Kidney (tissue), 14 donors: ENCODE data around the gene DDX41. TPM values are rescaled to one million over a fixed set of nuclear protein-coding genes. Genes with fewer than 3 reads are reported as not detected.

Source experiments
- DNase-seq, 5 donors: peaks; one replicate each; pipeline ENCODE4 v3.0.0-alpha.2; 2013 to 2020
- FAIRE-seq: peaks from 2 replicates; lab custom pipeline; 2012; peaks lifted over from hg19 to GRCh38; lab: Jason Lieb, UNC
- H3K27ac ChIP-seq, 2 donors: one replicate each; pipeline ENCODE4 v1.7.0; 2013; ENCODE audit warnings: low read depth in 2 of 2, low read length in 2 of 2, inconsistent platforms in 1 of 2
- H3K27me3 ChIP-seq: one replicate; pipeline ENCODE4 v1.7.1; 2013; ENCODE audit warnings: low read length, inconsistent platforms; ENCODE audit not compliant: control insufficient read depth, insufficient read depth
- H3K36me3 ChIP-seq, 3 donors: one replicate each; pipeline versions ENCODE4 v1.7.0 to v1.7.1; 2013; ENCODE audit warnings: low read length in 3 of 3, control low read depth in 1 of 3, inconsistent platforms in 1 of 3; ENCODE audit not compliant: insufficient read depth in 3 of 3, control insufficient read depth in 2 of 3
- H3K4me1 ChIP-seq, 3 donors: one replicate each; pipeline versions ENCODE4 v1.7.0 to v1.7.1; 2013; ENCODE audit warnings: low read length in 3 of 3, inconsistent platforms in 1 of 3, low read depth in 1 of 3; ENCODE audit not compliant: control insufficient read depth in 2 of 3, insufficient read depth in 2 of 3
- H3K4me3 ChIP-seq, 3 donors: one replicate each; pipeline versions ENCODE4 v1.7.0 to v1.8.1; 2013; ENCODE audit warnings: low read length in 3 of 3, control low read depth in 1 of 3, inconsistent platforms in 1 of 3
- H3K9ac ChIP-seq, 3 donors: one replicate each; pipeline versions ENCODE4 v1.7.0 to v1.7.1; 2013; ENCODE audit warnings: low read length in 3 of 3, control low read depth in 1 of 3, inconsistent platforms in 1 of 3
- H3K9me3 ChIP-seq, 3 donors: one replicate each; pipeline versions ENCODE4 v1.7.0 to v1.7.1; 2013; ENCODE audit warnings: low read length in 3 of 3, control low read depth in 1 of 3, inconsistent platforms in 1 of 3; ENCODE audit not compliant: control insufficient read depth in 2 of 3, insufficient read depth in 1 of 3
- intact Hi-C: fragments of 100-400 bp; cut with DNase I; formaldehyde crosslinking; loops from one replicate; pipeline ENCODE4 v1.11.1; 2022
- polyA plus RNA-seq: library from polyadenylated mRNA; stranded (reverse); fragments of 350-450 nt; fragmentation: Illumina TruSeq; extraction: RNeasy Lipid Tissue Mini Kit (QIAGEN cat#74804); gene quantifications from one replicate; pipeline ENCODE4 v1.2.3, GENCODE V29; 2014; ENCODE audit warnings: low read depth, low replicate concordance; ENCODE audit not compliant: insufficient read depth
- total RNA-seq: library from RNA; stranded (reverse); fragmentation: NEBNext Ultra II Directional; extraction: Animal tissue kit (Norgen Biotek cat#: 25700); gene quantifications from one replicate; pipeline ENCODE4 v1.2.1, GENCODE V29; 2021
- TF ChIP-seq, protein P1 (sequence below): IDR thresholded peaks from 3 replicates; pipeline ENCODE4 v1.5.1; 2012; ENCODE audit warnings: mild to moderate bottlenecking, moderate library complexity, borderline replicate concordance; ENCODE audit not compliant: insufficient read depth; ENCODE audit errors: extremely low read depth
- donor health status: control.
- donor health status: control.
- donor health status: control.
- donor health status: control.
- donor health status: control.
- donor health status: DM: yes; HTN: yes; CAD: no.
- donor health status: Normal renal cell carcinoma (clear cell type).

Gene DDX41
- total and polyA plus RNA-seq, 2 donors from 2014 or later: 86.7 to 97.3 TPM

DNA sequence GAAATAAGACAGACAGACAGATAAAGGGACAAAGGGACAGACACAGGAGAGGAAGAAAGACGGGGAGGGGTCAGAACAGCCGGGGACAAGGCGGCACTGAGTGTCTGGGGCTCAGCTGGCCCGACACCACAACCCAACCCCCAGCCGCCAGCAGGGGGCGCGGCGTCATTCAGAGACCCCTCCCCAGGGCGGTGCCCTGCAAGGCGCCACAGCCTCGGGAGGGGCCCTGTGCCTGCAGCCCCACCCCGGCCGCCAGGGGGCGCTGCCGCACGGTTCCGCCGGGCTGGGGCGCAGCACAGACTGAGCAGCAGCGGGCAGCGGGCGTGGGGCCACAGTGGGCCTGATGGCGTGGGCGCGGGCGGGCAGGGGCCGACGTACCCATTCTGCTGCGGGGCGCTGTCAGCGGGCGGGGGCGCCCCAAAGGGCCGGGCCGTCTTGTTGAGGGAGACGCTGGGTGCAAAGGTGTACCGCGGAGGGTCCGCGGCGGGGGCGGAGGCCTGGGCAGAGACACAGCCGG is 25.3 kb downstream of the DDX41 start:
- DNase-seq (peak; percentile 57 to 81 (median 73)), FAIRE-seq (no peak)
- Histone ChIP-seq H3K4me3 (no peak overlapping the region), H3K9me3 (no peaks in the 10 kb centered on the region), H3K36me3 (no peaks in the 10 kb centered on the region), H3K9ac (no peak overlapping the region), H3K27me3 (no peaks in the 10 kb centered on the region), H3K27ac (no peak overlapping the region), H3K4me1 (peaks cover 0 to 6% (median 0%) of the 10 kb centered on the region in 3 donors)
- TF ChIP-seq, protein P1, sequence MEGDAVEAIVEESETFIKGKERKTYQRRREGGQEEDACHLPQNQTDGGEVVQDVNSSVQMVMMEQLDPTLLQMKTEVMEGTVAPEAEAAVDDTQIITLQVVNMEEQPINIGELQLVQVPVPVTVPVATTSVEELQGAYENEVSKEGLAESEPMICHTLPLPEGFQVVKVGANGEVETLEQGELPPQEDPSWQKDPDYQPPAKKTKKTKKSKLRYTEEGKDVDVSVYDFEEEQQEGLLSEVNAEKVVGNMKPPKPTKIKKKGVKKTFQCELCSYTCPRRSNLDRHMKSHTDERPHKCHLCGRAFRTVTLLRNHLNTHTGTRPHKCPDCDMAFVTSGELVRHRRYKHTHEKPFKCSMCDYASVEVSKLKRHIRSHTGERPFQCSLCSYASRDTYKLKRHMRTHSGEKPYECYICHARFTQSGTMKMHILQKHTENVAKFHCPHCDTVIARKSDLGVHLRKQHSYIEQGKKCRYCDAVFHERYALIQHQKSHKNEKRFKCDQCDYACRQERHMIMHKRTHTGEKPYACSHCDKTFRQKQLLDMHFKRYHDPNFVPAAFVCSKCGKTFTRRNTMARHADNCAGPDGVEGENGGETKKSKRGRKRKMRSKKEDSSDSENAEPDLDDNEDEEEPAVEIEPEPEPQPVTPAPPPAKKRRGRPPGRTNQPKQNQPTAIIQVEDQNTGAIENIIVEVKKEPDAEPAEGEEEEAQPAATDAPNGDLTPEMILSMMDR: peak; percentile 21
- intact Hi-C loops: no loop called here

DNA sequence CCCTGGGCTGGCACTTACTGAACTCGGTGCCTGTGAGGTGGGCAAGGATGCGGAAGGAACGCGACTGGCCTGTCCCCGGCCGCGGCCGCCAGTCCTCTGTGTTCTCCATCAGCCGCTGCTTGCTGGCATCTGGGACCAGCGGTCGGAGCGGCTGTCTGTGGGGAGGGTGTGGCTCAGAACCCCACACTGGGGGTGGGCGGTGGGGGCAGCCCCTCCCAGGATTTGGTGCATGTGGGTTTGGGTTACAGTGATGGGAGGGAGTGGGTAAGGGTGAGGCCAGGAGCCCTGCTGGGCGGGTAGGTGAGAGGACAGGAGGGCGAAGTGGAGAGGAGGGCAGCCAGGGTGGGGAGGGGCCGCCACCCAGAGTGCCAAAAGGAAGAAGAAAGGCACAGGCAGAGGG is 25.8 kb downstream of the DDX41 start:
- Histone ChIP-seq H3K9me3 (no peaks in the 10 kb centered on the region), H3K4me1 (peaks cover 0 to 5% (median 0%) of the 10 kb centered on the region in 3 donors), H3K27me3 (no peaks in the 10 kb centered on the region), H3K4me3 (no peak overlapping the region), H3K9ac (no peak overlapping the region), H3K27ac (no peak overlapping the region), H3K36me3 (no peaks in the 10 kb centered on the region)
- FAIRE-seq: no peak
- TF ChIP-seq, protein P1: no peak
- intact Hi-C loops: no loop called here
- DNase-seq: peak in 1 of 5 donors; percentile 74

DNA sequence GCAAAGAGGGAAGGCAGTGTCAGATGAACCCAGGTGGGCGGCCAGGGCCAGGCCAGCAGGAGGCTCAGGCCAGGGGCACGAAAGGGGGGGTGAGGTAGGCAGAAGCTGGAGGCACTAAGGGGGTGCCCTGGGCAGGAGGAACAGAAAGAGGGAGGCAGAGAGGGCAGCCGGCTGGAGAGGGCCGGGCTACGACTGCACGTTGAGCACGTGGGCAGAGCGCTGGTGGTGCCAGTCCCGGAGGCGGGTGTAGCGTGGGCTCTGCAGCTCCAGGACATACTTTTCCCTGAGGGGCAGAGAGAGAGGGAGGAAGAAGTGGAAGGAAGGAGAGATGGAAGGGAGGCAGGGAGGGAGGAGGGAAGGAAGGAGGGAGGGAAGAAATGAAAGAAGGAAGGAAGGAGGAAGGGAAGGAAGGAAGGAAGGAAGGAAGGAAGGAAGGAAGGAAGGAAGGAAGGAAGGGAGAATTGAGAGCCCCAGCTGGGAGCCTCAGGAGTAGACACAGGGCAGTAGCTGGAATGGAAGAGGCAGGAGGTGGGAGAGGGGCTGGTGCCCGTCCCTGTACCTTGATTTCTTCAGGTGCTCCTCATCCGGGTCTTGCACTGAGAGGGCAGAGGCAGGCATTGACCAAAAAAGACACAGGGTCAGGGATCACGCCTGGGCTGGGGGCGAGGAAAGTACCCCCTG is 26.3 kb downstream of the DDX41 start:
- no peak for FAIRE-seq
- no peaks in the 10 kb centered on the region for H3K27me3 ChIP-seq
- no peak overlapping the region for H3K27ac ChIP-seq
- no peak overlapping the region for H3K4me3 ChIP-seq
- TF ChIP-seq, protein P1: no peak
- DNase-seq: peak in 1 of 5 donors; percentile 54
- H3K9me3 ChIP-seq: no peaks in the 10 kb centered on the region
- no peak overlapping the region for H3K9ac ChIP-seq
- no peaks in the 10 kb centered on the region for H3K36me3 ChIP-seq
- intact Hi-C loops: no loop called here
- H3K4me1 ChIP-seq: peaks cover 0 to 5% (median 0%) of the 10 kb centered on the region in 3 donors
